Astrocyte (in vitro differentiated cells and primary cell): ENCODE data around the gene IDH2.

Experiments used
- EZH2 ChIP-seq: IDR thresholded peaks from 2 replicates; pipeline ENCODE4 v1.6.1; 2012; ENCODE audit warnings: mild to moderate bottlenecking, low read length, inconsistent platforms; ENCODE audit not compliant: insufficient read depth
- TF ChIP-seq, protein P1 (sequence below): IDR thresholded peaks from 2 replicates; pipeline ENCODE4 v1.5.1; 2011; ENCODE audit warnings: low read depth, mild to moderate bottlenecking, inconsistent platforms, low read length, moderate library complexity; ENCODE audit not compliant: insufficient read depth

DNA sequence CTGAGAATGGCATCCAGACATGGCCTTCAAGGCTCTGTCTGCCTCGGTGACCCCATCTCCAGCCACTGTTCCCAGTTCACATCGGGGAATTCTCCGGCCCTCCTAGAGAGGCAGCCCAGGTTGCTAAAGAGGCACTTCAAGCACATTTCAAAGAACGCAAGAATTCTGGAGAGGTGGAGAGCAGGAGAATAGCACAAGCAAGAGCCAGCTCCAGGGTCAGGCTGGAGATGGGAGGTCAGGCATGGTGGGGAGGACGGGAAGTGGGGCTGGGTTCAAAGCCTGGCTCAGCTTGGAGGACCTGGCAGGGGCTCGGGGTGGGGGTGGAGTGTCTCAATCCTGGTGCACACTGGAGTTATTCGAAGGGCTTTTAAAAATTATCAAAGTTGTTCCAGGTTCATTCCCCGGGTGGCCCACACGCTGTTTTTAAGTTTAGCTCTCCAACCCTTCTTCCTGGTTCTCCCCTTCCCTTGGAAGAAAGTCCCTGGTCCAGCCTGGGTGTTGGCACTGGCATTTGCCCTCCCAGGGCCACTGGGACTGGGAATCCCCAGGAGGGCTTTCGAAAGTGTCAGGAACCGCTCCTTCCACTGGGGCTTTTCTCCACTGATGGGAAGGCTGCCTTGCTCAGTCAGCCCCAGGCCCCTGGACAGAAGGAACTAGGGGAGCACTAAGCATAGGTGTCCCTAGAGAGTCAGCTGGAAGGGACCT, 65.3 kb downstream of the IDH2 start:
- TF ChIP-seq, protein P1, sequence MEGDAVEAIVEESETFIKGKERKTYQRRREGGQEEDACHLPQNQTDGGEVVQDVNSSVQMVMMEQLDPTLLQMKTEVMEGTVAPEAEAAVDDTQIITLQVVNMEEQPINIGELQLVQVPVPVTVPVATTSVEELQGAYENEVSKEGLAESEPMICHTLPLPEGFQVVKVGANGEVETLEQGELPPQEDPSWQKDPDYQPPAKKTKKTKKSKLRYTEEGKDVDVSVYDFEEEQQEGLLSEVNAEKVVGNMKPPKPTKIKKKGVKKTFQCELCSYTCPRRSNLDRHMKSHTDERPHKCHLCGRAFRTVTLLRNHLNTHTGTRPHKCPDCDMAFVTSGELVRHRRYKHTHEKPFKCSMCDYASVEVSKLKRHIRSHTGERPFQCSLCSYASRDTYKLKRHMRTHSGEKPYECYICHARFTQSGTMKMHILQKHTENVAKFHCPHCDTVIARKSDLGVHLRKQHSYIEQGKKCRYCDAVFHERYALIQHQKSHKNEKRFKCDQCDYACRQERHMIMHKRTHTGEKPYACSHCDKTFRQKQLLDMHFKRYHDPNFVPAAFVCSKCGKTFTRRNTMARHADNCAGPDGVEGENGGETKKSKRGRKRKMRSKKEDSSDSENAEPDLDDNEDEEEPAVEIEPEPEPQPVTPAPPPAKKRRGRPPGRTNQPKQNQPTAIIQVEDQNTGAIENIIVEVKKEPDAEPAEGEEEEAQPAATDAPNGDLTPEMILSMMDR: no peak
- no peak for TF ChIP-seq EZH2
